ENCODE results near the gene CCDC88C. TPM values are rescaled to one million over a fixed set of nuclear protein-coding genes. Genes with fewer than 3 reads are reported as not detected.

Gene CCDC88C
- total and polyA plus RNA-seq, 2 donors (not counting 3 experiments of a cell fraction or from before 2014, with no cell fraction given), result 11.4 to 52.1 TPM

- Histone ChIP-seq H3K4me3 (replicated peaks in 1 of 3; ENCODE audit: insufficient read depth in 1 of 3, low read depth in 1 of 3, low read length in 3 of 3) (no peak overlapping the region), H3K4me1 (ENCODE audit: control insufficient read depth, extremely low read depth, insufficient read depth, low read length) (no peaks in the 10 kb centered on the region), H3K79me2 (ENCODE audit: control insufficient read depth, insufficient read depth, low read length) (peaks cover 2% of the 10 kb centered on the region), H3K27ac (ENCODE audit: insufficient read depth, low read depth, low read length) (no peak overlapping the region), H3K36me3 (ENCODE audit: control insufficient read depth in 2 of 2, extremely low read depth in 1 of 2, insufficient read depth in 2 of 2, low read length in 2 of 2) (no peaks in the 10 kb centered on the region), H3K9me3 (replicated peaks; ENCODE audit: control insufficient read depth, insufficient read depth, low read length) (no peaks in the 10 kb centered on the region), H3K27me3 (ENCODE audit: control insufficient read depth in 2 of 2, insufficient read depth in 2 of 2, low read length in 2 of 2) (no peaks in the 10 kb centered on the region), H2AFZ (ENCODE audit: low read depth, low read length) (no peak overlapping the region), H3K9ac (replicated peaks; ENCODE audit: extremely low read depth, insufficient read depth, low read length) (no peak overlapping the region), H4K20me1 (replicated peaks; ENCODE audit: control insufficient read depth, extremely low read depth, insufficient read depth, low read length) (no peaks in the 10 kb centered on the region), H3K9me1 (replicated peaks; ENCODE audit: control insufficient read depth, extremely low read depth, insufficient read depth, low read length) (no peaks in the 10 kb centered on the region), H3K4me2 (ENCODE audit: insufficient read depth, low read length) (no peak overlapping the region)
- intact Hi-C loops (cut with micrococcal nuclease) (no loop called here), dilution Hi-C loops (cut with MboI; ENCODE audit: extremely low pct_ligation_motif_present, low sequenced_read_pairs) (no loop called here)
- BruUV-seq (replicated peaks), result no TSS peak
- CTCF ChIA-PET, result no interaction called here
- FAIRE-seq, result no peak
- DNase-seq (ENCODE audit: low read depth, low spot score), result no peak
- POLR2A ChIA-PET, result interaction anchor here (0.8 kb wide), 1 partner anchor 16 kb away, joined by 3 read pairs; no protein-coding TSS in a partner anchor
- TF ChIP-seq GATA2 (IDR thresholded peaks at IDR 0.05; ENCODE audit: insufficient read depth, insufficient read length, low read depth, low read length) (no peak), MYC (IDR thresholded peaks at IDR 0.05; ENCODE audit: low read depth, low read length) (no peak), CTCF (IDR thresholded peaks at IDR 0.05; ENCODE audit: extremely low read depth in 1 of 2, insufficient read depth in 1 of 2, low read depth in 1 of 2, low read length in 2 of 2) (no peak), FOS (IDR thresholded peaks at IDR 0.05; ENCODE audit: borderline replicate concordance, insufficient read depth, low read length) (no peak), EZH2 (IDR thresholded peaks at IDR 0.05; ENCODE audit: borderline replicate concordance, low read depth, low read length, severe bottlenecking) (no peak), MAX (IDR thresholded peaks at IDR 0.05; ENCODE audit: insufficient read depth, insufficient read length) (no peak), JUN (IDR thresholded peaks at IDR 0.05; ENCODE audit: borderline replicate concordance, insufficient read depth, insufficient read length, low read depth) (no peak), POLR2AphosphoS5 (IDR thresholded peaks at IDR 0.05; ENCODE audit: insufficient read depth, low read depth, low read length) (no peak), POLR2A (IDR thresholded peaks at IDR 0.05; ENCODE audit: low read depth, low read length) (no peak)
These were observed 27.3 kb downstream of the CCDC88C start for GRCh38 chr14:91390165-91390778.

Measured in endothelial cell of umbilical vein (primary cell).